GM23248 (cell line): Measurements from ENCODE around the gene MINDY4. TPM values are rescaled to one million over a fixed set of nuclear protein-coding genes. Genes with fewer than 3 reads are reported as not detected.
A peak's percentile ranks its signal among the peaks of the same experiment; 100 is the strongest.
"Not testable (repeated sequence)": the region's sequence is repeated elsewhere in the genome, so short reads cannot be mapped to it uniquely, and the experiment has no call there.

Source experiments
- DNase-seq: peaks from one replicate; pipeline ENCODE4 v3.0.0-alpha.2; 2015
- H2AFZ ChIP-seq: fragments of 200-600 bp; sonication (generic); 2 replicates; pipeline ENCODE4 v1.6.1; 2016; ENCODE audit warnings: antibody characterized with exemption
- H3F3A ChIP-seq: fragments of 200-600 bp; sonication (generic); 2 replicates; pipeline ENCODE4 v1.6.1; 2016; ENCODE audit warnings: mild to moderate bottlenecking, antibody characterized with exemption, mixed run types; ENCODE audit not compliant: insufficient read depth
- H3K27ac ChIP-seq: fragments of 200-600 bp; sonication (generic); 2 replicates; pipeline ENCODE4 v1.5.1; 2016; ENCODE audit warnings: mild to moderate bottlenecking
- H3K27me3 ChIP-seq: fragments of 200-600 bp; sonication (generic); replicated peaks from 2 replicates; pipeline ENCODE4 v1.6.1; 2016; ENCODE audit warnings: mild to moderate bottlenecking; ENCODE audit not compliant: insufficient read depth
- H3K36me3 ChIP-seq: fragments of 200-600 bp; sonication (generic); 2 replicates; pipeline ENCODE4 v1.6.1; 2016; ENCODE audit warnings: low read depth, mild to moderate bottlenecking
- H3K4me1 ChIP-seq: fragments of 200-600 bp; sonication (generic); 2 replicates; pipeline ENCODE4 v1.6.1; 2016; ENCODE audit warnings: mild to moderate bottlenecking; ENCODE audit not compliant: insufficient read depth
- H3K4me2 ChIP-seq: fragments of 200-600 bp; sonication (generic); one replicate; pipeline ENCODE4 v1.6.1; 2016; ENCODE audit warnings: mild to moderate bottlenecking; ENCODE audit not compliant: unreplicated experiment
- H3K4me3 ChIP-seq: fragments of 200-600 bp; sonication (generic); 2 replicates; pipeline ENCODE4 v1.5.1; 2016; ENCODE audit warnings: mild to moderate bottlenecking
- H3K79me2 ChIP-seq: fragments of 200-600 bp; sonication (generic); 2 replicates; pipeline ENCODE4 v1.6.1; 2016; ENCODE audit warnings: mild to moderate bottlenecking; ENCODE audit not compliant: insufficient read depth
- H3K9ac ChIP-seq: fragments of 200-600 bp; sonication (generic); 2 replicates; pipeline ENCODE4 v1.6.1; 2016; ENCODE audit warnings: mild to moderate bottlenecking
- H3K9me2 ChIP-seq: fragments of 200-600 bp; sonication (generic); 2 replicates; pipeline ENCODE4 v1.6.1; 2016; ENCODE audit warnings: mixed run types, mild to moderate bottlenecking, moderate library complexity; ENCODE audit not compliant: insufficient read depth
- H3K9me3 ChIP-seq: fragments of 200-600 bp; sonication (generic); one replicate; pipeline ENCODE4 v1.6.1; 2017; ENCODE audit warnings: low read depth
- H4K20me1 ChIP-seq: fragments of 200-600 bp; sonication (generic); 2 replicates; pipeline ENCODE4 v1.6.0; 2016; ENCODE audit not compliant: insufficient read depth
- EZH2 ChIP-seq: fragments of 200-600 bp; sonication (generic); IDR thresholded peaks from 2 replicates; pipeline ENCODE4 v1.6.1; 2018; ENCODE audit warnings: antibody characterized with exemption, mild to moderate bottlenecking; ENCODE audit not compliant: insufficient read depth, poor library complexity, severe bottlenecking
- EZH2phosphoT487 ChIP-seq: fragments of 200-600 bp; sonication (generic); IDR thresholded peaks from 2 replicates; pipeline ENCODE4 v1.6.1; 2018; ENCODE audit warnings: antibody characterized with exemption, moderate library complexity, mild to moderate bottlenecking, low read depth; ENCODE audit not compliant: insufficient read depth
- WGBS, 2 experiments: methylation state at CpG; one replicate each; pipeline ENCODE4 v1.1.6; 2015 to 2017; ENCODE audit warnings: low lambda C conversion rate in 2 of 2, low coverage in 1 of 2; ENCODE audit errors: missing lambda C conversion rate in 2 of 2; 5-methylcytosine and 5-hydroxymethylcytosine counted together
- in situ Hi-C: fragments of 300-500 bp; cut with MboI; formaldehyde crosslinking; loops from 2 replicates; pipeline ENCODE4 v1.15.0; 2020
- polyA plus RNA-seq: library from polyadenylated mRNA; unstranded; fragments of >200 nt; fragmentation: Nextera tagmentation; extraction: Ambion mirVana; gene quantifications from 2 replicates; pipeline ENCODE4 v1.2.1, GENCODE V29; 2016
- total RNA-seq: library from RNA; depleted of rRNA; stranded (reverse); fragments of >200 nt; shearing (Covaris generic); gene quantifications from 2 replicates; pipeline ENCODE4 v1.2.3, GENCODE V29; 2014

The MINDY4 gene
- total and polyA plus RNA-seq, 2 experiments from 2014 or later = 2.5 to 3.5 TPM

- TF ChIP-seq EZH2phosphoT487 (no peak), EZH2 (no peak)
- in situ Hi-C loops = loop anchor here (5.0 kb wide), 2 partner anchors 174 to 319 kb away; no protein-coding TSS in a partner anchor
- Histone ChIP-seq H3K27me3 (no peaks in the 10 kb centered on the region; the same call in 1 of the 2 replicates), H3F3A (peaks cover 49% of the 10 kb centered on the region), H3K9me2 (no peaks in the 10 kb centered on the region), H3K79me2 (no peaks in the 10 kb centered on the region), H3K4me1 (peaks cover 47% of the 10 kb centered on the region), H2AFZ (no peak overlapping the region), H3K27ac (no peak overlapping the region), H3K4me3 (no peak overlapping the region), H3K9me3 (no peaks in the 10 kb centered on the region), H4K20me1 (no peaks in the 10 kb centered on the region), H3K9ac (no peak overlapping the region), H3K4me2 (no peak overlapping the region), H3K36me3 (no peaks in the 10 kb centered on the region)
- no peak for DNase-seq
- WGBS, 2 experiments = 94 to 100% methylated on average over 4 of the region's 4 CpGs
Measured at GRCh38 chr7:30802812-30803211, 31.6 kb downstream of the MINDY4 start.

- Histone ChIP-seq H3K36me3 (no peaks in the 10 kb centered on the region), H3K9me2 (no peaks in the 10 kb centered on the region), H3K4me2 (peak overlapping the region; percentile 69), H3K79me2 (no peaks in the 10 kb centered on the region), H3K4me1 (peaks cover 40% of the 10 kb centered on the region), H4K20me1 (no peaks in the 10 kb centered on the region), H2AFZ (no peak overlapping the region), H3K9ac (no peak overlapping the region), H3K27me3 (no peaks in the 10 kb centered on the region; the same call in 1 of the 2 replicates), H3K27ac (peak overlapping the region; percentile 39), H3F3A (peaks cover 43% of the 10 kb centered on the region), H3K9me3 (no peaks in the 10 kb centered on the region), H3K4me3 (peak overlapping the region; percentile 20; the same call in 1 of the 2 replicates)
- DNase-seq = peak; percentile 86
- in situ Hi-C loops = loop anchor here (5.0 kb wide), 2 partner anchors 173 to 318 kb away; no protein-coding TSS in a partner anchor
- 26 to 28% methylated on average over 3 of the region's 3 CpGs for WGBS, 2 experiments
- TF ChIP-seq EZH2 (no peak), EZH2phosphoT487 (peak; percentile 100)
Measured at GRCh38 chr7:30804078-30804661, 33.0 kb downstream of the MINDY4 start.

GRCh38 chr7:30805081-30805691, 34.0 kb downstream of the MINDY4 start:
- 87 to 89% methylated on average over 9 of the region's 9 CpGs for WGBS, 2 experiments
- H3K27ac ChIP-seq = no peak overlapping the region
- no peak overlapping the region for H3K4me2 ChIP-seq

GRCh38 chr7:30805931-30806330, 34.7 kb downstream of the MINDY4 start:
- H2AFZ ChIP-seq = no peak overlapping the region
- no peak overlapping the region for H3K4me2 ChIP-seq
- TF ChIP-seq EZH2 (no peak), EZH2phosphoT487 (no peak)

More at GRCh38 chr7:30805081-30805691, 34.0 kb downstream of the MINDY4 start:
- Histone ChIP-seq H3K9ac (no peak overlapping the region), H3K9me2 (no peaks in the 10 kb centered on the region), H3F3A (peaks cover 37% of the 10 kb centered on the region), H3K27me3 (no peaks in the 10 kb centered on the region; the same call in 1 of the 2 replicates), H3K9me3 (no peaks in the 10 kb centered on the region), H2AFZ (no peak overlapping the region), H3K79me2 (no peaks in the 10 kb centered on the region), H3K4me1 (peaks cover 30% of the 10 kb centered on the region), H4K20me1 (no peaks in the 10 kb centered on the region), H3K4me3 (no peak overlapping the region), H3K36me3 (no peaks in the 10 kb centered on the region)
- no peak for DNase-seq
- in situ Hi-C loops = no loop called here
- TF ChIP-seq EZH2phosphoT487 (no peak), EZH2 (no peak)

GRCh38 chr7:30807477-30807876, 36.3 kb downstream of the MINDY4 start:
- H3K79me2 ChIP-seq, H3K4me3 ChIP-seq, H3K9ac ChIP-seq, H3K4me2 ChIP-seq, DNase-seq, H2AFZ ChIP-seq, H3K9me3 ChIP-seq, H3K36me3 ChIP-seq, H4K20me1 ChIP-seq, in situ Hi-C loops, H3K27me3 ChIP-seq, H3K27ac ChIP-seq, H3K9me2 ChIP-seq: not testable (repeated sequence)
- H3F3A ChIP-seq = peaks cover 16% of the 10 kb centered on the region
- WGBS, 2 experiments = 97 to 98% methylated on average over 8 of the region's 8 CpGs
- H3K4me1 ChIP-seq = peaks cover 16% of the 10 kb centered on the region

More at GRCh38 chr7:30805931-30806330, 34.7 kb downstream of the MINDY4 start:
- in situ Hi-C loops = no loop called here
- H3K27me3 ChIP-seq = no peaks in the 10 kb centered on the region; the same call in 1 of the 2 replicates
- no peak overlapping the region for H3K9ac ChIP-seq
- H3K4me3 ChIP-seq = no peak overlapping the region
- no peaks in the 10 kb centered on the region for H3K36me3 ChIP-seq
- H3K9me3 ChIP-seq = no peaks in the 10 kb centered on the region
- no peaks in the 10 kb centered on the region for H3K79me2 ChIP-seq
- H3K9me2 ChIP-seq = no peaks in the 10 kb centered on the region
- peaks cover 31% of the 10 kb centered on the region for H3F3A ChIP-seq
- H3K27ac ChIP-seq = no peak overlapping the region
- peaks cover 23% of the 10 kb centered on the region for H3K4me1 ChIP-seq
- 82 to 89% methylated on average over 6 of the region's 6 CpGs for WGBS, 2 experiments
- no peaks in the 10 kb centered on the region for H4K20me1 ChIP-seq
- DNase-seq = no peak

- H3K79me2 ChIP-seq, H3K9me2 ChIP-seq, H3K27me3 ChIP-seq, H3K4me2 ChIP-seq, H3K4me3 ChIP-seq, H4K20me1 ChIP-seq, H2AFZ ChIP-seq, H3K27ac ChIP-seq, H3K36me3 ChIP-seq, H3K9ac ChIP-seq, in situ Hi-C loops, DNase-seq, H3K9me3 ChIP-seq: not testable (repeated sequence)
- WGBS, 2 experiments = 92 to 94% methylated on average over 13 of the region's 13 CpGs
- Histone ChIP-seq H3K4me1 (peaks cover 16% of the 10 kb centered on the region), H3F3A (peaks cover 14% of the 10 kb centered on the region)
Measured at GRCh38 chr7:30807941-30808340, 36.7 kb downstream of the MINDY4 start.
